Lung (tissue), 12 donors: ENCODE measurements around the gene CFAP251. TPM values are rescaled to one million over a fixed set of nuclear protein-coding genes. Genes with fewer than 3 reads are reported as not detected.

Experiments
- ATAC-seq: fragments of 200-7000 bp; cut with Tn5 transposase; one replicate; pipeline ENCODE4 v1.9.1; 2020; ENCODE audit warnings: moderate number of reproducible peaks; ENCODE audit not compliant: insufficient read depth, low FRiP score
- DNase-seq, 3 donors: peaks; one replicate each; pipeline ENCODE4 v3.0.0-alpha.2; 2013 to 2017
- H3K27ac ChIP-seq, 2 donors: one replicate each; pipeline ENCODE4 v1.5.1; 2013; ENCODE audit warnings: mild to moderate bottlenecking in 2 of 2, moderate library complexity in 2 of 2, control low read depth in 1 of 2, inconsistent platforms in 1 of 2, low read depth in 1 of 2, low read length in 1 of 2
- H3K27me3 ChIP-seq, 3 donors: one replicate each; pipeline ENCODE4 v1.5.1; 2013; ENCODE audit warnings: low read length in 2 of 3; ENCODE audit not compliant: control insufficient read depth in 3 of 3, insufficient read depth in 3 of 3
- H3K36me3 ChIP-seq, 4 donors: one replicate each; pipeline ENCODE4 v1.5.1; 2013; ENCODE audit warnings: low read length in 4 of 4, mild to moderate bottlenecking in 1 of 4, moderate library complexity in 1 of 4; ENCODE audit not compliant: control insufficient read depth in 4 of 4, insufficient read depth in 4 of 4
- H3K4me1 ChIP-seq, 5 donors: one replicate each; pipeline ENCODE4 v1.5.1; 2013; ENCODE audit warnings: low read length in 5 of 5, mild to moderate bottlenecking in 2 of 5, moderate library complexity in 1 of 5; ENCODE audit not compliant: control insufficient read depth in 5 of 5, insufficient read depth in 5 of 5
- H3K4me3 ChIP-seq: one replicate; pipeline ENCODE4 v1.5.1; 2013; ENCODE audit warnings: mild to moderate bottlenecking, control low read depth, moderate library complexity
- H3K9ac ChIP-seq, 2 donors: one replicate each; pipeline ENCODE4 v1.5.1; 2013; ENCODE audit warnings: low read length in 2 of 2, control low read depth in 1 of 2; ENCODE audit not compliant: insufficient read depth in 1 of 2
- H3K9me3 ChIP-seq, 4 donors: one replicate each; pipeline ENCODE4 v1.5.1; 2013; ENCODE audit warnings: low read length in 3 of 4, mild to moderate bottlenecking in 1 of 4, moderate library complexity in 1 of 4; ENCODE audit not compliant: control insufficient read depth in 4 of 4, insufficient read depth in 3 of 4
- CTCF ChIP-seq: IDR thresholded peaks from 2 replicates; pipeline ENCODE4 v1.5.1; 2012; ENCODE audit warnings: mild to moderate bottlenecking; ENCODE audit errors: control extremely low read depth, extremely low read depth
- WGBS, 2 donors: extraction: QIAGEN DNeasy Blood & Tissue Kit; methylation state at CpG; one replicate each; pipeline ENCODE4 v1.1.7; 2013; 5-methylcytosine and 5-hydroxymethylcytosine counted together
- polyA plus RNA-seq, 2 donors: library from polyadenylated mRNA; stranded (reverse); fragments of 200-250 nt; gene quantifications; one replicate each; pipeline ENCODE4 v1.2.1, GENCODE V29; 2013
- total RNA-seq, 2 donors: library from RNA; depleted of rRNA in 1 of 2; stranded (reverse); fragments of >200 nt in 1 of 2; gene quantifications; one replicate each; pipeline ENCODE4 v1.2.1, GENCODE V29; 2014 to 2021
- donor health status: control.
- donor health status: control.
- donor health status: Bipolar disorder and iron deficiency.
- donor health status: healthy.
- donor health status: DM: yes; HTN: yes; CAD: no.

CFAP251 gene
- total and polyA plus RNA-seq, 4 donors: 6.9 to 35.4 (median 15.6) TPM

- Histone ChIP-seq H3K9ac (no peak overlapping the region), H3K36me3 (peaks cover 30 to 45% (median 35%) of the 10 kb centered on the region in 4 donors), H3K27me3 (no peaks in the 10 kb centered on the region), H3K4me1 (no peaks in the 10 kb centered on the region), H3K27ac (no peak overlapping the region), H3K9me3 (no peaks in the 10 kb centered on the region), H3K4me3 (no peak overlapping the region)
- no peak for TF ChIP-seq CTCF
- no peak for DNase-seq
- WGBS, 2 donors: 87 to 92% methylated on average over 2 of the region's 2 CpGs
- no peak for ATAC-seq
These were observed 15.2 kb upstream of the CFAP251 start for GRCh38 chr12:121903202-121903601.

- no peak overlapping the region for H3K9ac ChIP-seq
- peaks cover 33 to 42% (median 38%) of the 10 kb centered on the region in 4 donors for H3K36me3 ChIP-seq
- no peak overlapping the region for H3K27ac ChIP-seq
- no peaks in the 10 kb centered on the region for H3K27me3 ChIP-seq
- TF ChIP-seq CTCF: no peak
- H3K4me3 ChIP-seq: no peak overlapping the region
- no peaks in the 10 kb centered on the region for H3K4me1 ChIP-seq
- H3K9me3 ChIP-seq: no peaks in the 10 kb centered on the region
- ATAC-seq (no peak), DNase-seq (no peak)
- 78 to 90% methylated on average over 4 of the region's 4 CpGs for WGBS, 2 donors
These were observed 12.6 kb upstream of the CFAP251 start for GRCh38 chr12:121905746-121906145.

- H3K4me1 ChIP-seq: no peaks in the 10 kb centered on the region
- ATAC-seq (no peak), DNase-seq (no peak)
- no peak overlapping the region for H3K27ac ChIP-seq
- no peak for TF ChIP-seq CTCF
- no peaks in the 10 kb centered on the region for H3K9me3 ChIP-seq
- no peak overlapping the region for H3K9ac ChIP-seq
- 63 to 67% methylated on average over 2 of the region's 2 CpGs for WGBS, 2 donors
- no peak overlapping the region for H3K4me3 ChIP-seq
- peaks cover 16 to 22% (median 20%) of the 10 kb centered on the region in 4 donors for H3K36me3 ChIP-seq
- no peaks in the 10 kb centered on the region for H3K27me3 ChIP-seq
These were observed 9.7 kb upstream of the CFAP251 start for GRCh38 chr12:121908702-121909101.
